IPS DF 19.7 (cell line): ENCODE measurements around the gene MFAP4.
A peak's percentile ranks its signal among the peaks of the same experiment; 100 is the strongest.

Experiments used
- DNase-seq: peaks from one replicate; pipeline ENCODE4 v3.0.0-alpha.2; 2013; ENCODE audit warnings: low read depth, low spot score

MFAP4 gene

DNA sequence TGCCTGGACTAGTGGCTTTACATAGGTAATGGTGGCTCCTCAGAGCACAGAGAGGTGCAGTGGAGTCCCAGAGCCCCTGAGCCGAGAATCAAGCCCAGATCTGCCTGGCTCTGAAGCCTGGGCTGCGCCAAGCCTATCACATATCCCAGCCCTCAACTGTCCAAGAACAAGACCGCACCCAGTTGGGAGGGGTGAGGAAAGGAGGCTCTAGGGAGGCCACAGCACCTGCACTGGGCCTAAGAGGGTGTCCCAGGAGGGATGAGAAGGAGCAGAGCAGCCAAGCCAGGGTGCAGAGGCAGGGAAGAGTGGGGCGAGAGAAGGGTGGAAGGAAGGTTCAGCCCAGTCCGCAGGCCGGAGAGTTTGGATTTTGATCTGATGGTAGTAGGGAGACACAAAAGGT, 23.1 kb upstream of the MFAP4 start:
- no peak for DNase-seq

DNA sequence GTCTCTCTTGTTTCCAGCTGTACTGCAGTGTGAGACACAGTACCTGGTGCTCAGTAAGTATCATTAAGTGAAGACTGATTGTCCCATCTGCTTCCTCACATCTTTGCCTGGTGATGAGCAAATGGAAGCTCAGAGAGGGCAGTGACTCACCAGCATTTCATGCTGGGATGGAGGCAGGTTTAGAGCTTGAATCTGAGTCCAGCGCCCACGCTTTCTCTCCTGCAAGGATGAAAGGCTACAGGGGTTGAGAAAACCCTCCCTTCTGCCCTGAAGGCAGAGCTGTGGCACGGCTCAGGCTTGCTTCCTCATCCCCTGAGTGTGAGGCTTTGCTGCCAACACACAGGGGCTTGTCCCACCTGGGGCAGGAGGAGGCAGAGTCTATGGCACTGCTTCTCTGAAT, 22.5 kb upstream of the MFAP4 start:
- DNase-seq = no peak

DNA sequence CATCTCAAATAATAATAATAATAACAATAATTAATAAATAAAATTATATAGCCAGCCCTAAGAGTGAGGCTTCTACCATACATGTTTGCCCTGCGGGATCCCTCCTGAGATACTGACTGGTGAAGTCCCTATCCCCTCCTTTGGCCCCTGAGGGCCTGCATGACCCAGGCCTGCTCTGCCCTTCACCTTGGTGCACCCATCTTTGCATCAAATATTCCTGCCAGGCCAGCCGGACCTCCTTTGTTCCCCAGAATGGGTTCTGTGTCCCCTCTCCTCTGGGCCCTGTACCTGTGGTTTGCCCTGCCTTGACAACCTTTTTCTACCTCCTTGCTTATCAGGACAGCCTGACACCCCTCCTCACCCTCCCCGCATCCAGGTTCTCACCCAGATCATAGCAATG, 22.1 kb upstream of the MFAP4 start:
- no peak for DNase-seq

DNA sequence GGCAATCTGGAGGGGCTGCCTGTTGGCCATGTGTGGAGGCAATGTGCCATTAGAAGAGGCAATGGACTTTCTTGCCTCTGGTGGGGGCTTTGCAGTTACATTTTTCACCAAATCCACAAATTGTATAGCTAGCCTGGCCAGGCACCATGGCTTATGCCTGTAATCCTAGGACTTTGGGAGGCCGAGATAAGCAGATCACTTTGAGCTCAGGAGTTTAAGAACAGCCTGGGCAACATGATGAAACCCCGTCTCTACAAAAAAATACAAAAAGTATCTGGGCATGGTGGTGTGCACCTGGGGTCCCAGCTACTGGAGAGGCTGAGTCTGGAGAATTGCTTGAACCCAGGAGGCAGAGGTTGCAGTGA, 21.3 kb upstream of the MFAP4 start:
- no peak for DNase-seq

DNA sequence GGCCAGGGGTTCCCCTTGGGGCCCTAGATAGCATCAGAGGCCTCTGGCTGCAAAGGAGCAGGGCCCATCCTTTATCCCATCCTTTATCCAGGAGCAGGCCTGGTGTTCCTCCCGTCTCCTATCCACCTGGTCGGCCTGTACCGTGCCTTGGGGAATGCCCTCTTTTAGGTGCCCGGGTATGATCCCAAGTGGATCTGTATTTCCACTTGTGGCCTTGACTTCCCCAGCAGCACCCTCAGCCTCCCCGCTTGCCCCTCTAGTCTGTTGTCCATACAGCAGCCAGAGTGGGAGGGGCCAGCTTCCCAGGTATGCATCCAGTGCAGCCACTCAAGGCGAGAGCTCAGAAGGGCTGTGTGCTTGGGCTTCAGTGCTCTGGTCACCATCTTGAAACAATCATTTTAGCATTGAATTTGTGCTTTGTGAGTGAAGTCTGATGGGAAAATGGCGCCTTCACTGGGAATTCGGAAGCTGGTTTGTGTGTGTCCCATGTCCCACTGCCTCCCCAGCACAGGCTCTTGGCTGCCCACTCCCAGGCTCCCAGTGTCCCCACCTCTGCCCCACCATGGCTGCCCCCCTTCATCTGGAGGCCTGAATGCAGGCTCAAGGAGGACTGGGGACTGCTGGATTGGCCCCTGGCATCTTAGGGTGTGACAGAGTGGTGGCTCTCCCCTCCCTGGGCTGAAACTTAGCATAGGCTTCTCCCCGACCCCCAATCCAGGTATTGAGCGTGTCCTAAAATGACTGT, 20.8 kb upstream of the MFAP4 start:
- no peak for DNase-seq

DNA sequence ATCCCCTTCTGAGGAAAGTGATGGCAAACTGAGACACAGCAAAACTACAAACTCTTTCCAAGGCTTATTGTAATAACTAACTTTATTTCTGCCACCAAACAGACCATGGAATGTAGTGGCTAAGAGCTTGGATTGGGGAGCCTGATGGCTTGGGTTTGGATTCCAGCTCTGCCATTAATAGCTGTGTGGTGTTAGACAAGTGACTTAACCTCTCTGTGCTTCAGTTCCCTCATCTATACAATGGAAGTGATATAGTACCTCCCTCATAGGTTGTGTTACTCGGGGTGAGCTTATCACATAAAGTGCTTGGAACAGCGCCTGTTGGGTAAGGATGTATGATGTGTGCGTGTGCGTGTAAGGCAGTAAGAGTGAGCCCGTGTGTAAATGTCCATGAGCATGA, 18.1 kb upstream of the MFAP4 start:
- no peak for DNase-seq

DNA sequence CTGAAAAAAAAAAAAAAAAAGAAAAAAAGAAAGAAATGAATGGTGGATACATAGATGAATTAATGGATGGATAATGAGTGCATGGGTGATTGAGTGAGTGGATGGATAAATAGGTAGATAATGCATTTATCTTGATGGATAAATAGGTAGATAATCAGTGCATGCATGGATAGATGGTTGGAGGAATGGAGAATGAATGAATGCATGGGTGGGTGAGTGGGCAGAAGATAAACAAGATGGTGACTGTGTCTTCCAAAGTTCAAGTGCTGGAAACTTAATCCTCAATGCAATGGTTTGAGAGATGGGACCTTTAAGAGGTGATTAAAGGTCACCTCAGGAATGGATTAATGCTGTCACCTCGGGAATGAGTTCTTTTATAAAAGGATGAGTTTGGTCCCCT, 17.3 kb upstream of the MFAP4 start:
- no peak for DNase-seq

DNA sequence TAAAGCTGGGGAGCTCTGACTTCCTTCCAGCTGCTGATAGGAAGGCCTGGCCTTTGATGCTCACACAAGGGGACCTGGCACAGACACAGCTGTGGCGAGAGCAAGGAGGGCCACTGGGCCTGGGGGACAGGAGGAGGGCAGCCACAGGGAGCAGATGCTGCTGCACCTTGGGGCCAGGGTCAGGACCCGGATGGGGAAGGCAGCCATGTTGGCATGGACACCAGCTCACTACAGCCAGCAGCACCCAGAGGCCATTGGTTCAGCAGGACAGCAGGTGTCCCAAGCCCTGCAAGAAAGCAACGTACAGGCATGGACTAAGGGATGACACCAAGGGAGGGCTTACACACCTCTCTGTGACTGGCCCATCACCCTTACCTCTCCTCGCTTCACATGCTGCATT, 16.0 kb upstream of the MFAP4 start:
- no peak for DNase-seq

DNA sequence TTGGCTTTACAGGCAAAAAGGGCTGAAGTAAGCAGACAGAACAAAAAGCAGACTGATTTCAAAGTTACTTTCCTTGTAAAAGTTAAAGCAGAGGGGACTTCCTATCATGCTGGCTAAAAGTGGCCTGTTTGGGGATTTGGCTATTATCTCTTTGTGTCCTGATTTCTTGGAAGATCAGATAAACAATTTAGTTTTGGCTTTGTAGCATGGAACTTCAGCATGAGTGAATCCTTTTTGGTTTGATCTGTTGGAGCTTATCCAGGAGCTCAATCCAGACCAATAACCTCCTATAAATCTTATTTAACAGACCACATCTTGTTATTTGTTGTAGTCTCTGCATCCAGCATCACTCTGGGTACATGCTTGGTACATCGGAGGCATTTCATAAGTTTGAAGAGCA, 15.2 kb upstream of the MFAP4 start:
- DNase-seq = no peak

DNA sequence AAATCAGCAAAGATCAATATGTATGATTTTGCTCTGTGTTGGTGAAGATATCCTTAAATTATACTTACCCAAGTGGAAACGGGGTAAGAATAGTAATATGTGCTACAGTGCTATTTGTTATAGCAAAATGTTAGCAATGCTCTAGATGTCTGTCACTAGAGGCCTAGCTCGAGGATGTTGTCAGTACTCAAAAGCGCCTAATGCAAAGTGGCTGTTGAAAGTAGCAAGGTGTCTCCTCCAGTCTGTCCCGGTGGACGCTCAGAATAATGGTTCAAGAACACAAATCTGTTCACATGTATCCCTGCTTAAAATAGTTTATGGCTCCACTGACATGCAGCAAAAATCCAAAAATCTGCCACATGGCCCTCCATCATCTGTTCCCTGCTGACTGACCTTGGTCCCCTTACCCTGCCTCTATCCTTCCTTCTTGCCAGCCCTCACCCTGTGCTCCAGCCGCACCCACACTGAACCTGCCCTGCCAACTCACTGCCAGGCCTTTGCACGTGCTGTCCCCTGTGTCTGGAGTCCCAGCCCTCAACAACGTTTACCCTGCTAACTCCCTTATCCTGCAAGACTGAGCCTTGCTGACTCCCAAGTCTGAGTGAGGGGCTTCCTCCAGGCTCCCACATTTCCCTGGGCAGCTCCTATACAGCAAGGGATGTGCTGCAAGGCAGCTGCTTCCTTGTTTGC, 14.5 kb upstream of the MFAP4 start:
- DNase-seq = no peak

DNA sequence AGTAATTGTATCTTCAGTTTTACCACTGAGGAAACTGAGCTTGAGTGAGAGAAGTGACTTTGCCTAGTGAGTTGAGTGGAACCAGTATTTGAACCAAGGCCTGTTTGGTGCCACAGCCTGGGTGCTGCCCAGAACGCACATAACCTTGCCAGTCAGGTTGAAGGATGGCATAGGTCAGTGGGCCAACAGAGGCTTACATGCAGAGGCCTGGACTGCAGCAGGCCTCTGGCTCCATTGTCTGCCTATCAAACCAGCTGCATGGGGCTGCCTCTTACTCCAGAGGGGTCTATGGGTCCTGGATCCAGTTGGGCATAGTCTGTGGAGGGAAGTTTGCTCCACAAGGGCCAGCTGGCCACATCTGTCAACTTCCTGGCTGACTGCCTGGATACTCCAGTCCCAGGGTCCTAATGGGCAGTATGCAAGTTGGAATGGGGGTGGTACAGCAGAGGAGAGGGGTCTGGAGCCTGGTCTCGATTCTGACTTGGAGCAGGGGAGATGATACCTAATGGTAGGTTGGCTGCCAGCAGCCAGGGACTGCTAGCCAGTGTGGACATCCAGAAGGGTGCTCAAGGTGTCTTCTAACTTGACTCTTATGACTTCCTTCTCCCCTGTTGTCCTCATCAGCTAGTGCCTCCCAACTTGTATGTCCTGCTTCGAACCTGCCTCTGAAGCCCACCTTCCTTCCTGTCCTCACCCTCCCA, 12.9 kb upstream of the MFAP4 start:
- no peak for DNase-seq

DNA sequence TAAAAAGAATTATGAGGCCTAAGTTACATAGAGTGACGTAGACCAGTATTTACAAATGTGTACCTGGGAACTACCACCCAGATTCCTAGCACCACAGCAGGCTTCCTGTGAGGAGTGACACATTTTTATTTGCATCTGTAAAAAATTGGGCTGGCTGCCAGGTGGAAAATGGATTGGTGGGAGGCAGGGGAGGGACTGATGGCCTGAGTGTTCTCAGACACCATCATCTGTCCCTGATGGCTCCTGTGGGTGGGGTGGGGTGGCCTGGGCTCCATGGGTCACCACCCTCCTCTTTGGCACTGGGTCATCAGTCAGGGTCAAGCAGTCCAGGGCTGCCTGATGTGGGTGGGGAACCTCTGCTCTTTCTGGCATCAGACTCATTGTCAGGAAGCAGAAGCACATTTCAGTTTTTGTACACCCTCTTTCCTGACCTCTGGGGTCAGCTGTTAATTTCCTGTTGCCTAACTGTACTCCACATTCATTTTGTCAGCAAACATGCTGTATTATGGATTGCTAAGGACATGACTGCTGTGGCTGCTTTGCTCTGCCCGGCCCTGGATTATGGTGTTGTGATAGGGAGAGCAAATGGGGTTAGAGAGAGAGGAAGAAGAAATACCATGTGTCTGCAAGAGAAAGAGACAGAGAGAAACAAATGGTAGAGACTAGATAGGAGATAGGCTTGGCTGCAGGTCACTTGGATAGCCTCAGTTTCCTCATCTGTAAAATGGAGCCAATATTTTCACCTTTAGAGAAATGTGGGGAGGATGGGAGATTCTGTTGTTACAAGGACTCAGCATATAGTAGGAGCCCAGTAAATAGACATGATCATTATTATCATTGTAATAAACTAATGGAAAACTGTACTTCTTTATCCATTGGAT, 11.6 kb upstream of the MFAP4 start:
- no peak for DNase-seq

DNA sequence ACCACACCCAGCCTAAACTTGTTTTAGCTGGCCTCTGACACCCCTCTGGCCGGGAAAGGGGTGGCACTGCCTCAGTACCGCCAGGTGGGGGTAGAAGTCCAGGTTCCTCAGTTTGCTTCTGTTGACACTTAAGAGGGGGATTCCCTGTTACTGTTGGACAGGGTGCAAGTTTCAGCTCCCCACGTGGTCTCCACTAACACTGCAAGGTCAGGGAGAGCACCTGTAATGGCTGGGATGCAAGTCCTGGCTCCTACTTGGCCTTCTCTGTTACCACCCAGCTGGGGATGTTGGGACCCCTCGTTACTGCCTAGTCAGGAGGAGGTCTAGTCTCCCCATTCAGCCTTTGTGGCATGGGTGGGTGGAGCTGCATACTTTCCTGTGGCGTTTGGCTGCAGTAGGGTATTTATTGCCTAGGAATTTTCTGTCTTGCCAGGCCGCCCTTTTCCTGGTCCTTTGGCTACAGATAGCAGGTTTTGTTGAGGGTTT, 10.6 kb upstream of the MFAP4 start:
- peak; percentile 74 for DNase-seq

DNA sequence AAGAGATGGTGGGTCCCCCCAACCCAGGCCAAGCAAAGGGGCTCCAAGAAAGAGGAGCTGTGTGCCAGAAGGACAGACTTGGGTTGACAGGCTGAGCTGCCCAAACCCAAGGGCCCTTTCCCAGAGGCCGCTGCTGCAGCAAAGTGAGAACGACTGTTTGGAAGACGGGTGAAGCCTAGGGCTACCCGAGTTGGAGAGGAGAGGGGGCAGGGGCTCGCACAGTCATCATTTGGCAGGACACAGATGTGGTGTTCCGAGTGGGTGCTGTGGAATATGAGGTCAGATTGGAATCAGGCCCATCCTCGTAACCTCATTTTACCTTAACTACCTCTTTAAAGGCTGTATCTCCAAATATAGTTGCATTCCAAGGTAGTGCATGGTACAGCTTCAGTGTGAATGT, 5.3 kb upstream of the MFAP4 start:
- DNase-seq = no peak

DNA sequence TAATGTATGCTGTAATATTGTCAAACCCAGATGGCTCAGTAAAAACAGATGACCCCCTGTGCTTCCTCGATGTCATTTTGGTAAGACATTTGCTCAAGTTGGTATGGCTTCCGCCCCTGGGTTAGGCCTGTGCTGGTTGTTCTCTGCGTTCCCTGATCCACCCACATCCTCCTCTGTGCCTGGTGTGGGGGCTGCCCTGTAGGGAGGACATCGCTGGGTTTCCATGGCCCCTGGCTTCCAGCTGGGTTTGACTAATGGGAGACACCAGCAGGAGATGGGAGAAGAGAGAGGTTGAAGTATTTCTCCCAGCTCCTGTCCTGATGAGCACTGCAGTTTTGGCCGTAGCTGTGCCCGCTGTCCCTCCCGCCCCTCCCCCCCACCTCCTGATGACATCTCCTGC, 4.4 kb upstream of the MFAP4 start:
- DNase-seq = no peak

DNA sequence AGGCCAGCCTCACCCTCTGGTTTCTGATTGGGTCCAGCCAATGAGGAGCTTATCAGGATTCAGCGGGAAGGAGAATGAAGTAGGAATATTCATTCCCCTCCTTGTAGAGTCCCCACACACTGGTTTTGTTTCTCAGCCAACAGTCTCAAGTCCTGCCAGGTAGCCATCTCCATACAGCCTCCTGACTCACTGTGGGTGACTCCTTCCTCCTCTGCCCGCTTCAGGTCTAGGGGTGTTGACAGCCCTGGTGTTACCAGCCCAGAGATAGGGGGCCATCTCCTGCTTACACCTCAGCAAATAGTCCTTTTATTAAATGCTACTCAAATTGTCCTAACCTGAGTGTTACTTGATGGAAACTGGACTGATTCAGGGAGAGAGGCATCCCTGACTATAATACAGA, 4.0 kb upstream of the MFAP4 start:
- no peak for DNase-seq

DNA sequence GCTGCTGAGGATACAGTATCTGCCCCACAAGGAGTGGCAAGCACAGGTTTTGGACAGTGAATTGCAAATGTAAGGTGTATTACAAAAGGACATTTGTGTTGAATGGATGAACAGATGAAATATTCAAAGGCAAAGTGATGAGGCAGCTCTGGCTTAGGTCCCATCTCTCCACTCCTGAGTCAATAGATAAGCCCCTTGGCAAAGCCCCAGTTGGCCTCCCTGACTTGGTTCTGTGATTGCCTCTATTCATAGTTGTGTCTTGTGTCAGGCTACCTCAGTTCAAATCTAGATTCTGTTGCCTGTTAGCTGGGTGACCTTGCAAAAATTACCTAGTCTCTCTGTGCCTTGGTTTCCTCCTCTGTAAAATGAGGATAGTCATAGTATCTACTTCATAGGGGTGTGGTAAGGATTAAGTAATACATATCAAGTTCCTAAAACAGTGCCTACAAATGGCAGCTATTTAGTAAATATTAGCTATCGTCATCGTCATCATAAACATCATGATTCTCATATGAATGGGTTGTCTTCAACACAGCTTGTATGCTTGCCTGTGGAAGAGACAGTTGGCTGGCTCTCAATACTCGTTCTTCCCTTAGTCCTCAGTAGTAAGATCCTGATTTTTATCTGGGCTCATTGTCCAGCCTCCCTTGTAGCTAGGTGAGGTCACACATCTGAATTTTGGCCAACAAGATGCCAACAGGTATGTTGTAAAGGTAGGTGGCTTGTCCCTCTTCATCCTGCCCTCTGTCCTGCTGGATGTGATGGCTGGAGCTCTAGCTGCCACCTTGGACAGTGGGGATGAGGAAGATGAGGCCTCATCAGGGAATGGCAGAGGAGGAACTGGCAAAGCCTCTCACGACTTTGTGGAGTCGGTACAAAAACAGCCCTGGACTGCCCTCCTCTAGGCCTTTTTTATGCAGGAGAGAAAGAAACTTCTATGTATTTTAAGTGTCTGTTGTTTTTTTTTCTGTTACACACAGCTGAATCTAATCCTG, 2.1 kb upstream of the MFAP4 start:
- no peak for DNase-seq

DNA sequence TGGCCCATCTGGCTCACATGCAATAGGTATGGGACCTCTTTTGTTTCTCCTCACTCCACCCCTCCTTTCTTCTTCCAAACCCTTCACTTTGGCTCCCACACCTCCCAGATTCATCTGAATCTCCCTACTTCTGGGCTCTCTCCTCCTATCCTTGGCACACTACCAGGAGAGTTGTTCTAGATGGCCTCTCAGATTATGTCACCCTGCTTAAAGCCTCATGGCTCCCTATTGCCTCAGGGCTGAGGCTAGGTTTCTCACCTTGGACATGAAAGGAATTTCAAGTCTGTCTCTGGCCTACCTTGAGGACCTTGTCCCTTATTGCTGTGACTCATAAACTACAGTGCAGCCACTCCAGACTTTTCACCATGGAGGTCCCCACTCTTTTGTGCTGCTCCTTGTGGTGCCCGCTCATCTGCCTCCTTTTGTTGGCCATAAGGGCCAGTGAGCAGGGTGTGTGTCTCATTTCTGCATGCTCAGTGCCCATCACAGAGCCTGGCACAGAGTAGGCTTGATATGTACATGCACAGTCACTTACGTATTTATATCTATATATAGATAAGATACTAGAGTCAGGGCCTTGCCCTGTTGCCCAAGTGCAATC, 1.0 kb upstream of the MFAP4 start:
- no peak for DNase-seq

DNA sequence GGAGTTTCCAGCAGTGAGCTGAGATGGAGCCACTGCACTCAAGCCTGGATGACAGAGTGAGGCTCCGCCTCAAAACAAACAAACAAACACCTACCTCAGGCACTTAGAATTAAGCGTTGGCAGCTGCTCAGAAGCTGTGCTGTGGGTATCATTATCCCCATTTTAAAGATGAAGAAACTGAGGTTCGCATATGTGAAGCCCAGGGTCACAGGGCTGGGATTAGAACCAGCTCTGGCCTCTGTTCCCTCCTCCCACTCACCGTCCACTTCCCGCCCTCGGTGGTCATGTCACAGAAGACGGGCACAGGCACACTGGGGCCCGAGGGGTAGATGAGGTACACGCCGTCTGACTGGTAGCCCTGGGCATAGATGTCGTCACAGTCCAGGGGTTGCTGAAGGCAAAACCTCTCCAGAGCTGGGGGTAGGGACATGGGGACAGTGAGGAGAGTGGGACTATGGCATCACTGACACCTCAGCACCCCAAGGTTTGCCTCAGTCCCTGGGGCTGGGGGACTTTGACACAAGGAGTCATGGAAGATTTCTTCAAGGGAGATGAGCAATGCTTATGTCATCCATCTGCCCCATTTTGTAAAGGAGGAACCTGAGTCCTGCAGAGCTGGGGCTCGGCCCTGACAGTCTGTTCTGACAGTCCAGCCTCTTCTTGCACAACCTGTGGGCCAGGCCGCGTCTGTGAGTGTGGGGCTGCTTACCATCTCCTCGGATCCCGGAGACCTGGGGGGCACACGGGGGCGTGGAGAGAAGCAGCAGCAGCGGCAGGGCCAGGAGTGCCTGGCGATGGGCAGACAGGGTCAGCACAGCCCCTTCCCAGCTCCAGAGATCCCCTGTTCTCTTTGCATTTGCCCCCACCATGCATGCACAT, 700 bp downstream of the MFAP4 start:
- DNase-seq = no peak
